ENCODE measurements around the gene VAT1L. TPM values are rescaled to one million over a fixed set of nuclear protein-coding genes. Genes with fewer than 3 reads are reported as not detected.

The VAT1L gene
- total and polyA plus RNA-seq, 4 donors = 79.7 to 185 (median 154) TPM

DNA sequence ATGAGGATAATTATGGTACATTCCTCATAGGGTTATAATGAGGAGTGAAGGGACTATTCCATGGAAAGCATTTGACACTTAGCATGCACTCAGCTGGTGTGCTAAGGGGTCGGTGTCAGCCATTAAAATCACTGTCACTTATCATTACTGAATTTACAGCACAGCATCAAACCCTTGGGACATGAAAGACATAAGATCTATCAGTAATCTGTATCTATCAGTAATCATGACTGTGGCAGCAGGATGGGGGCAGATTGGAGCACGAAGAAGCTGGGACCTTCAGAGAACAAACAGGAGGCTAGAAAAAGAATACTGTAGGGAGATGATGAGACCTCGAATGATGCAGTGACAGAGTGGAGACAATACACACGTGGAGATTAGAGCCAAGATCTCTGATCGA, 160.5 kb downstream of the VAT1L start:
- H3K36me3 ChIP-seq (ENCODE audit: control insufficient read depth, insufficient read depth, low read length) = no peaks in the 10 kb centered on the region
- no peak overlapping the region for H3K4me3 ChIP-seq (ENCODE audit: low read depth, low read length)
- H3K27me3 ChIP-seq (ENCODE audit: control insufficient read depth, insufficient read depth, low read length) = no peaks in the 10 kb centered on the region
- peaks cover 6% of the 10 kb centered on the region for H3K4me1 ChIP-seq (ENCODE audit: control insufficient read depth, insufficient read depth, low read length)
- WGBS (ENCODE audit: insufficient coverage) = 66% methylated on average over 4 of the region's 5 CpGs
- no peak overlapping the region for H3K27ac ChIP-seq (ENCODE audit: low read depth, low read length)
- H3K9me3 ChIP-seq (ENCODE audit: control insufficient read depth, insufficient read depth, low read length) = no peaks in the 10 kb centered on the region
- no peak for DNase-seq (ENCODE audit: low read depth in 4 of 6, low spot score in 6 of 6)

DNA sequence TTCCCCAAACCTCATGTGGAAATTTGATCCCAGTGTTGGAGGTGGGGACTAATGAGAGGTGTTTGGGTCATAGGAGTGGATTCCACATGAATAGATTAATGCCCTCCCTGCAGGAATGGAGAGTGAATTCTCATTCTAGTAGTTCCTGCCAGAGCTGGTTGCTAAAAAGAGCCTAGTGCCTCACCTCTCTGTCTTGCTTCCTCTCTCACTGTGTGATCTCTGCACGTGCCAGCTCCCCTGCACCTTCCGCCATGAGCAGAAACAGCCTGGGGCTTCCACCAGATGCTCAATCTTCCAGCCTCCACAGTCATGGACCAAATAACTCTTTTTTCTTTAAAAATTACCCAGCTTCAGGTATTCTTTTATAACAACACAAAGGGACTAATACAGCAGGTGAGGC, 161.1 kb downstream of the VAT1L start:
- no peaks in the 10 kb centered on the region for H3K27me3 ChIP-seq (ENCODE audit: control insufficient read depth, insufficient read depth, low read length)
- no peaks in the 10 kb centered on the region for H3K9me3 ChIP-seq (ENCODE audit: control insufficient read depth, insufficient read depth, low read length)
- H3K27ac ChIP-seq (ENCODE audit: low read depth, low read length) = no peak overlapping the region
- DNase-seq (ENCODE audit: low read depth in 4 of 6, low spot score in 6 of 6) = no peak
- WGBS (ENCODE audit: insufficient coverage) = 73% methylated on average over 2 of the region's 2 CpGs
- no peak overlapping the region for H3K4me3 ChIP-seq (ENCODE audit: low read depth, low read length)
- H3K4me1 ChIP-seq (ENCODE audit: control insufficient read depth, insufficient read depth, low read length) = peaks cover 4% of the 10 kb centered on the region
- H3K36me3 ChIP-seq (ENCODE audit: control insufficient read depth, insufficient read depth, low read length) = no peaks in the 10 kb centered on the region

- WGBS (ENCODE audit: insufficient coverage) = 38% methylated on average over 1 of the region's 2 CpGs
- H3K4me1 ChIP-seq (ENCODE audit: control insufficient read depth, insufficient read depth, low read length) = peaks cover 4% of the 10 kb centered on the region
- peak in 1 of 6 donors; percentile 65 for DNase-seq (ENCODE audit: low read depth in 4 of 6, low spot score in 6 of 6)
- no peaks in the 10 kb centered on the region for H3K9me3 ChIP-seq (ENCODE audit: control insufficient read depth, insufficient read depth, low read length)
- H3K27me3 ChIP-seq (ENCODE audit: control insufficient read depth, insufficient read depth, low read length) = no peaks in the 10 kb centered on the region
- H3K4me3 ChIP-seq (ENCODE audit: low read depth, low read length) = no peak overlapping the region
- H3K36me3 ChIP-seq (ENCODE audit: control insufficient read depth, insufficient read depth, low read length) = no peaks in the 10 kb centered on the region
- no peak overlapping the region for H3K27ac ChIP-seq (ENCODE audit: low read depth, low read length)
Observed at GRCh38 chr16:77951788-77952187, 163.4 kb downstream of the VAT1L start.

DNA sequence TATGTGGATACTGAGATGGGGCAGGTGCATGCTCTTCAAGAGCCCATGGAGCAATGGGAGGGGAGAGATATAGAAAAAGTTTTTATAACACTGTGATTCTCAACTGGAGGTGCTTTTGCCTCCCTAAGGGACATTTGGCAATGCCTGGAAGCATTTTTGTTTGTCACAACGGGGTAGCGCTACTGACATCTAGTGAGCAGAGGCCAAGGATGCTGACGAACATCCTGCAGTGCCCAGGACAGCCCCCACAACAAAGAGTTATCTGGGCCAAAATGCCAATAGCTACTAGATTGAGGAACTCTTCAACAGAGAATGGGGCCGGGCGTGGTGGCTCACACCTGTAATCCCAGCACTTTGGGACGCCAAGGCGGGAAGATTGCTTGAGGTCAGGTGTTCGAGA, 166.8 kb downstream of the VAT1L start:
- H3K36me3 ChIP-seq (ENCODE audit: control insufficient read depth, insufficient read depth, low read length) = no peaks in the 10 kb centered on the region
- WGBS (ENCODE audit: insufficient coverage) = 81% methylated on average over 6 of the region's 8 CpGs

GRCh38 chr16:77956231-77956630, 167.9 kb downstream of the VAT1L start:
- Histone ChIP-seq H3K36me3 (ENCODE audit: control insufficient read depth, insufficient read depth, low read length) (no peaks in the 10 kb centered on the region), H3K27me3 (ENCODE audit: control insufficient read depth, insufficient read depth, low read length) (no peaks in the 10 kb centered on the region), H3K9me3 (ENCODE audit: control insufficient read depth, insufficient read depth, low read length) (no peaks in the 10 kb centered on the region), H3K27ac (ENCODE audit: low read depth, low read length) (no peak overlapping the region), H3K4me3 (ENCODE audit: low read depth, low read length) (no peak overlapping the region), H3K4me1 (ENCODE audit: control insufficient read depth, insufficient read depth, low read length) (peaks cover 4% of the 10 kb centered on the region)
- 97% methylated on average over 3 of the region's 4 CpGs for whole genome bisulfite sequencing (ENCODE audit: insufficient coverage)
- DNase-seq (ENCODE audit: low read depth in 4 of 6, low spot score in 6 of 6) = no peak

More for the DNA sequence above, 166.8 kb downstream of the VAT1L start:
- Histone ChIP-seq H3K4me1 (ENCODE audit: control insufficient read depth, insufficient read depth, low read length) (no peaks in the 10 kb centered on the region), H3K4me3 (ENCODE audit: low read depth, low read length) (no peak overlapping the region), H3K27ac (ENCODE audit: low read depth, low read length) (no peak overlapping the region), H3K9me3 (ENCODE audit: control insufficient read depth, insufficient read depth, low read length) (no peaks in the 10 kb centered on the region), H3K27me3 (ENCODE audit: control insufficient read depth, insufficient read depth, low read length) (no peaks in the 10 kb centered on the region)
- peak in 1 of 6 donors; percentile 43 for DNase-seq (ENCODE audit: low read depth in 4 of 6, low spot score in 6 of 6)

- H3K27me3 ChIP-seq (ENCODE audit: control insufficient read depth, insufficient read depth, low read length) = no peaks in the 10 kb centered on the region
- peak in 1 of 6 donors; percentile 40 for DNase-seq (ENCODE audit: low read depth in 4 of 6, low spot score in 6 of 6)
- 55% methylated on average over 5 of the region's 5 CpGs for WGBS (ENCODE audit: insufficient coverage)
Observed at GRCh38 chr16:77960766-77961165, 172.4 kb downstream of the VAT1L start.

DNA sequence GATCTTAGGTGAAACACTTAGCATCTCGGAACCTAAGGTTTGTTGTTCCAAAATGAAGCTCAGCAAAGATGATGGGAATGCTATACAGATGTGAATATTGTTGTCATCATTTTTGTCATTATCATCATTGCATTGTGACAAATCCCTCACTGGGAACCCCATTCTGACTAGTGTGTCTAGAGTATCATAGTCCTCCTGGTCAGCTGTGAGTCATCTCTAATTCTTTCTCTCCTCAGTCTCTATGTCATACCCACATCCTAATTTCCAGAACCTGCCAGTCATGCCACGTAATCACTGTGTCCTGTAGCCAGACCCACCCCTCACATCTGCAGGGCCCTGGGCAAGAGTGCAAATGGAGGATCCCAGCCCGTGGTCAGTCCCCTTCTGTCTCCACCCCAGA, 173.4 kb downstream of the VAT1L start:
- WGBS (ENCODE audit: insufficient coverage) = 100% methylated on average over 1 of the region's 3 CpGs
- Histone ChIP-seq H3K4me3 (ENCODE audit: low read depth, low read length) (no peak overlapping the region), H3K4me1 (ENCODE audit: control insufficient read depth, insufficient read depth, low read length) (peaks cover 4% of the 10 kb centered on the region), H3K36me3 (ENCODE audit: control insufficient read depth, insufficient read depth, low read length) (no peaks in the 10 kb centered on the region), H3K9me3 (ENCODE audit: control insufficient read depth, insufficient read depth, low read length) (no peaks in the 10 kb centered on the region), H3K27me3 (ENCODE audit: control insufficient read depth, insufficient read depth, low read length) (no peaks in the 10 kb centered on the region), H3K27ac (ENCODE audit: low read depth, low read length) (no peak overlapping the region)
- no peak for DNase-seq (ENCODE audit: low read depth in 4 of 6, low spot score in 6 of 6)

More at GRCh38 chr16:77960766-77961165, 172.4 kb downstream of the VAT1L start:
- Histone ChIP-seq H3K27ac (ENCODE audit: low read depth, low read length) (no peak overlapping the region), H3K4me3 (ENCODE audit: low read depth, low read length) (no peak overlapping the region), H3K36me3 (ENCODE audit: control insufficient read depth, insufficient read depth, low read length) (no peaks in the 10 kb centered on the region), H3K9me3 (ENCODE audit: control insufficient read depth, insufficient read depth, low read length) (no peaks in the 10 kb centered on the region), H3K4me1 (ENCODE audit: control insufficient read depth, insufficient read depth, low read length) (peaks cover 4% of the 10 kb centered on the region)

- no peaks in the 10 kb centered on the region for H3K36me3 ChIP-seq (ENCODE audit: control insufficient read depth, insufficient read depth, low read length)
- DNase-seq (ENCODE audit: low read depth in 4 of 6, low spot score in 6 of 6) = no peak
- no CpG with 5 or more reads among the region's 3 CpGs for WGBS (ENCODE audit: insufficient coverage)
- peaks cover 4% of the 10 kb centered on the region for H3K4me1 ChIP-seq (ENCODE audit: control insufficient read depth, insufficient read depth, low read length)
- no peak overlapping the region for H3K4me3 ChIP-seq (ENCODE audit: low read depth, low read length)
- H3K27me3 ChIP-seq (ENCODE audit: control insufficient read depth, insufficient read depth, low read length) = no peaks in the 10 kb centered on the region
- no peak overlapping the region for H3K27ac ChIP-seq (ENCODE audit: low read depth, low read length)
- H3K9me3 ChIP-seq (ENCODE audit: control insufficient read depth, insufficient read depth, low read length) = no peaks in the 10 kb centered on the region
Observed at GRCh38 chr16:77962689-77963088, 174.3 kb downstream of the VAT1L start.

DNA sequence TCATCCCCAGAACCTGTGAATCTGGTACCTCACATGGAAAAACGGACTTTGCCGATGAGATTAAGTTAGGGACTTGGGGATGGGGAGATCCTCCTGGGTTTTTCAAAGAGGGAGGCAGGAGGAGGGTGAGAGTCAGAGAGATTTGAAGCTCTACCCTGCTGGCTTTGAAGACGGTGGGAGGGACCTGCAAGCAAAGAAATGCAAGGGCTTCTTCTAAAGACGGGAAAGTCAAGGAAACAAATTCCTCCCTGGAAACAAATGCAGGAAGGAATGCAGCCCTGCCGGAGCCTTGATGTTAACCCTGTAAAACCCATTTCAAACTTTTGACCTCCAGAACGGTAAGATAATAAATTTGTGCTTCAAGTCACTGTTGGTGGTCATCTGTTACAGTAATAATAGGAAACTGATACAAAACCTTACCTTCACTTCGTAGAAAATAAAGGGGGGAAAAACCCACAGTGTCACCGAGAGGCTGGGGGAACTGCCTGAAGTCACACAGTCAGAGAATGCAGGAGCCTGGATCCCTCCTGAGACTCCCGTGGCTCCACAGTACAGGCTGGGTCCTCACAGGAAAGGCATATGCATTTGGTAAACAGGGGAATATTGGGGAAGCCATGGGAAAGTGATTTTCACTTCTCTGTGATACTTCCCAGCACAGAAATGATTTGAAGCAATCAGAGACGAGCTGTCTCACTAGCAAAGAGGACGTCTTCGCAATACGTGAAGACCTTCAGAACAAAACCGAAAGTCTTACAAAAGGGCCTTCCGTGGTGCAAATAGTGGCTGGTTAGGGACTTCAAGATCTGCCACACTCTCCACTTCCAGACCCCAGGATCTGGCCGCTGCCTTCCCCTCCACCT, 175.1 kb downstream of the VAT1L start:
- H3K9me3 ChIP-seq (ENCODE audit: control insufficient read depth, insufficient read depth, low read length) = no peaks in the 10 kb centered on the region
- no peaks in the 10 kb centered on the region for H3K36me3 ChIP-seq (ENCODE audit: control insufficient read depth, insufficient read depth, low read length)
- H3K4me1 ChIP-seq (ENCODE audit: control insufficient read depth, insufficient read depth, low read length) = peaks cover 4% of the 10 kb centered on the region
- H3K4me3 ChIP-seq (ENCODE audit: low read depth, low read length) = no peak overlapping the region
- 49% methylated on average over 10 of the region's 16 CpGs for WGBS (ENCODE audit: insufficient coverage)
- DNase-seq (ENCODE audit: low read depth in 4 of 6, low spot score in 6 of 6) = no peak
- H3K27ac ChIP-seq (ENCODE audit: low read depth, low read length) = no peak overlapping the region
- no peaks in the 10 kb centered on the region for H3K27me3 ChIP-seq (ENCODE audit: control insufficient read depth, insufficient read depth, low read length)

DNA sequence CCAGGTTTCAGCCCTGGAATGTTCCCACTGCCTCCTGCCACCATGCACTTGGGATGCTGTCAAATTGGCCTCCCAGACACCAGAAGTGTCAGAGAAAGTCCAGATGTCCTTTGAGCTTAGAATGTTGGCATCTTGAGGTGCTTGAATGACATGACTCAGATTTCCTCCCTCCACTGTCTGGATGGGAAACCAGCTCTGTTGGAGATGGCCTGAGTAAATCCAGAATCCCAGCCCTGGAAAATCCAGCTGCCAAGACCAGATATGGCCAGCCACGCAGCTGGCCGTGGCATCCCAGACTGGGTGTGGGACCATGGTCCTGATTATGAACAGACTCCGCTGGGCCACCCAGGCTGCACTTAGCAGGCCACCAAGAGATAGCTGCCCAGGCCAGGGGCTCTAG, 177.0 kb downstream of the VAT1L start:
- Histone ChIP-seq H3K9me3 (ENCODE audit: control insufficient read depth, insufficient read depth, low read length) (no peaks in the 10 kb centered on the region), H3K36me3 (ENCODE audit: control insufficient read depth, insufficient read depth, low read length) (no peaks in the 10 kb centered on the region), H3K27me3 (ENCODE audit: control insufficient read depth, insufficient read depth, low read length) (no peaks in the 10 kb centered on the region), H3K27ac (ENCODE audit: low read depth, low read length) (no peak overlapping the region), H3K4me3 (ENCODE audit: low read depth, low read length) (no peak overlapping the region), H3K4me1 (ENCODE audit: control insufficient read depth, insufficient read depth, low read length) (peaks cover 4% of the 10 kb centered on the region)
- 90% methylated on average over 3 of the region's 3 CpGs for WGBS (ENCODE audit: insufficient coverage)
- DNase-seq (ENCODE audit: low read depth in 4 of 6, low spot score in 6 of 6) = no peak
